GM18873 (cell line): ENCODE results near the gene CD302.
"Not testable (repeated sequence)": the region's sequence is repeated elsewhere in the genome, so short reads cannot be mapped to it uniquely, and the experiment has no call there.

ENCODE experiments used
- ATAC-seq: cut with Tn5 transposase; IDR thresholded peaks from one replicate; pipeline ENCODE4 v1.9.1; 2021; ENCODE audit warnings: mild to moderate bottlenecking, moderate library complexity, moderate number of reproducible peaks; ENCODE audit not compliant: unreplicated experiment, low FRiP score

CD302 gene

GRCh38 chr2:159797543-159798375 lies at the start of gene CD302:
Gene CD302 (minus strand): TSS chr2:159798208. CDS start chr2:159798198, 10 bp downstream.
- no peak for ATAC-seq

- ATAC-seq: no peak
Observed at GRCh38 chr2:159846564-159846963, 48.6 kb upstream of the CD302 start.

GRCh38 chr2:159840616-159841015 lies 42.6 kb upstream of the CD302 start:
- no peak for ATAC-seq

GRCh38 chr2:159832858-159833257 lies 34.9 kb upstream of the CD302 start:
- ATAC-seq: no peak

- ATAC-seq: no peak
Observed at GRCh38 chr2:159832026-159832425, 34.0 kb upstream of the CD302 start.

GRCh38 chr2:159829376-159829775 lies 31.4 kb upstream of the CD302 start:
- no peak for ATAC-seq

GRCh38 chr2:159828738-159829137 lies 30.7 kb upstream of the CD302 start:
- ATAC-seq: no peak

- ATAC-seq: not testable (repeated sequence)
Observed at GRCh38 chr2:159822478-159822833, 24.4 kb upstream of the CD302 start.

- not testable (repeated sequence) for ATAC-seq
Observed at GRCh38 chr2:159821775-159822477, 23.9 kb upstream of the CD302 start.

- no peak for ATAC-seq
Observed at GRCh38 chr2:159818940-159819339, 20.9 kb upstream of the CD302 start.

- no peak for ATAC-seq
Observed at GRCh38 chr2:159817283-159817682, 19.3 kb upstream of the CD302 start.

- no peak for ATAC-seq
Observed at GRCh38 chr2:159811232-159811631, 13.2 kb upstream of the CD302 start.

- no peak for ATAC-seq
Observed at GRCh38 chr2:159808032-159808425, 10.0 kb upstream of the CD302 start.

- no peak for ATAC-seq
Observed at GRCh38 chr2:159807183-159808031, 9.4 kb upstream of the CD302 start.

GRCh38 chr2:159804941-159805340 lies 6.9 kb upstream of the CD302 start:
- ATAC-seq: no peak

- ATAC-seq: no peak
Observed at GRCh38 chr2:159803235-159803962, 5.4 kb upstream of the CD302 start.

- no peak for ATAC-seq
Observed at GRCh38 chr2:159802673-159803072, 4.7 kb upstream of the CD302 start.

- ATAC-seq: no peak
Observed at GRCh38 chr2:159799833-159800232, 1.8 kb upstream of the CD302 start.

GRCh38 chr2:159798376-159798725 lies 343 bp upstream of the CD302 start:
- no peak for ATAC-seq

- no peak for ATAC-seq
Observed at GRCh38 chr2:159797225-159797542, 824 bp downstream of the CD302 start.
